Measurements from ENCODE around the gene RNF208. TPM values are rescaled to one million over a fixed set of nuclear protein-coding genes. Genes with fewer than 3 reads are reported as not detected.

Gene RNF208
- total and polyA plus RNA-seq, 4 donors, result 0.28 to 7.1 (median 2.6) TPM

DNA sequence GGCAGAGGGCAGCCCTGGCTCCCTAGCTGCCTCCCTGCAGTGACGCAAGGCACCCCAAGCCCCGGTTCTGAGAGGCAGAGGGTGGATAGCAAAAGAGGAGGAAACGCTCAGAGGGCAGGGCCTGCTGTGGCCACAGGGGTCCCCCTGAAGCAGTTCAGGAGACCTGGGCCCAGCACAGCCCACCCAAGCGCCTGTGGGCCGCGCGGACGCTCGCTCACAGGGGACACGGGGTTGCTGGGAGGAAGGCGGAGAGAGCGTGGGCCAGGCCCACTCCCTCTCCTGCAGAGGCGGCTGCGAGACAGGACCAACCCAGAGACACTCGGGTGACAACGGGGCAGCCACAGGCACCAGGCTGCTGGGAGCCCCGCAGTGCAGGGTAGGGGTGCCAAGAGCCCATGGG is 42.3 kb downstream of the RNF208 start:
- WGBS, result 97% methylated on average over 17 of the region's 17 CpGs
- no peak for DNase-seq (ENCODE audit: low spot score)
- no peak overlapping the region for H3K4me3 ChIP-seq (ENCODE audit: low read depth in 1 of 3, low read length in 3 of 3)
- peaks cover 15 to 59% (median 27%) of the 10 kb centered on the region in 4 donors for H3K36me3 ChIP-seq (ENCODE audit: control insufficient read depth in 4 of 4, insufficient read depth in 3 of 4, low read depth in 1 of 4, low read length in 3 of 4)
- no peaks in the 10 kb centered on the region for H3K9me3 ChIP-seq (ENCODE audit: control insufficient read depth in 4 of 4, low read length in 3 of 4)
- no peaks in the 10 kb centered on the region for H3K4me1 ChIP-seq (ENCODE audit: control insufficient read depth in 4 of 4, insufficient read depth in 4 of 4, low read length in 3 of 4)
- H3K27ac ChIP-seq (ENCODE audit: low read depth in 1 of 2, low read length in 2 of 2), result no peak overlapping the region
- H3K9ac ChIP-seq (ENCODE audit: low read depth in 1 of 2, low read length in 2 of 2), result no peak overlapping the region
- no peaks in the 10 kb centered on the region for H3K27me3 ChIP-seq (ENCODE audit: control insufficient read depth in 4 of 4, insufficient read depth in 4 of 4, low read length in 3 of 4)
- TF ChIP-seq, protein P1, sequence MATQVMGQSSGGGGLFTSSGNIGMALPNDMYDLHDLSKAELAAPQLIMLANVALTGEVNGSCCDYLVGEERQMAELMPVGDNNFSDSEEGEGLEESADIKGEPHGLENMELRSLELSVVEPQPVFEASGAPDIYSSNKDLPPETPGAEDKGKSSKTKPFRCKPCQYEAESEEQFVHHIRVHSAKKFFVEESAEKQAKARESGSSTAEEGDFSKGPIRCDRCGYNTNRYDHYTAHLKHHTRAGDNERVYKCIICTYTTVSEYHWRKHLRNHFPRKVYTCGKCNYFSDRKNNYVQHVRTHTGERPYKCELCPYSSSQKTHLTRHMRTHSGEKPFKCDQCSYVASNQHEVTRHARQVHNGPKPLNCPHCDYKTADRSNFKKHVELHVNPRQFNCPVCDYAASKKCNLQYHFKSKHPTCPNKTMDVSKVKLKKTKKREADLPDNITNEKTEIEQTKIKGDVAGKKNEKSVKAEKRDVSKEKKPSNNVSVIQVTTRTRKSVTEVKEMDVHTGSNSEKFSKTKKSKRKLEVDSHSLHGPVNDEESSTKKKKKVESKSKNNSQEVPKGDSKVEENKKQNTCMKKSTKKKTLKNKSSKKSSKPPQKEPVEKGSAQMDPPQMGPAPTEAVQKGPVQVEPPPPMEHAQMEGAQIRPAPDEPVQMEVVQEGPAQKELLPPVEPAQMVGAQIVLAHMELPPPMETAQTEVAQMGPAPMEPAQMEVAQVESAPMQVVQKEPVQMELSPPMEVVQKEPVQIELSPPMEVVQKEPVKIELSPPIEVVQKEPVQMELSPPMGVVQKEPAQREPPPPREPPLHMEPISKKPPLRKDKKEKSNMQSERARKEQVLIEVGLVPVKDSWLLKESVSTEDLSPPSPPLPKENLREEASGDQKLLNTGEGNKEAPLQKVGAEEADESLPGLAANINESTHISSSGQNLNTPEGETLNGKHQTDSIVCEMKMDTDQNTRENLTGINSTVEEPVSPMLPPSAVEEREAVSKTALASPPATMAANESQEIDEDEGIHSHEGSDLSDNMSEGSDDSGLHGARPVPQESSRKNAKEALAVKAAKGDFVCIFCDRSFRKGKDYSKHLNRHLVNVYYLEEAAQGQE (IDR thresholded peaks at IDR 0.05), result no peak
- TF ChIP-seq SP1 (IDR thresholded peaks at IDR 0.05) (no peak), JUND (IDR thresholded peaks at IDR 0.05) (no peak)
- TF ChIP-seq, protein P2, sequence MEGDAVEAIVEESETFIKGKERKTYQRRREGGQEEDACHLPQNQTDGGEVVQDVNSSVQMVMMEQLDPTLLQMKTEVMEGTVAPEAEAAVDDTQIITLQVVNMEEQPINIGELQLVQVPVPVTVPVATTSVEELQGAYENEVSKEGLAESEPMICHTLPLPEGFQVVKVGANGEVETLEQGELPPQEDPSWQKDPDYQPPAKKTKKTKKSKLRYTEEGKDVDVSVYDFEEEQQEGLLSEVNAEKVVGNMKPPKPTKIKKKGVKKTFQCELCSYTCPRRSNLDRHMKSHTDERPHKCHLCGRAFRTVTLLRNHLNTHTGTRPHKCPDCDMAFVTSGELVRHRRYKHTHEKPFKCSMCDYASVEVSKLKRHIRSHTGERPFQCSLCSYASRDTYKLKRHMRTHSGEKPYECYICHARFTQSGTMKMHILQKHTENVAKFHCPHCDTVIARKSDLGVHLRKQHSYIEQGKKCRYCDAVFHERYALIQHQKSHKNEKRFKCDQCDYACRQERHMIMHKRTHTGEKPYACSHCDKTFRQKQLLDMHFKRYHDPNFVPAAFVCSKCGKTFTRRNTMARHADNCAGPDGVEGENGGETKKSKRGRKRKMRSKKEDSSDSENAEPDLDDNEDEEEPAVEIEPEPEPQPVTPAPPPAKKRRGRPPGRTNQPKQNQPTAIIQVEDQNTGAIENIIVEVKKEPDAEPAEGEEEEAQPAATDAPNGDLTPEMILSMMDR (IDR thresholded peaks at IDR 0.05; ENCODE audit: low read depth, low read length, missing input control), result no peak
- TF ChIP-seq, protein P3, sequence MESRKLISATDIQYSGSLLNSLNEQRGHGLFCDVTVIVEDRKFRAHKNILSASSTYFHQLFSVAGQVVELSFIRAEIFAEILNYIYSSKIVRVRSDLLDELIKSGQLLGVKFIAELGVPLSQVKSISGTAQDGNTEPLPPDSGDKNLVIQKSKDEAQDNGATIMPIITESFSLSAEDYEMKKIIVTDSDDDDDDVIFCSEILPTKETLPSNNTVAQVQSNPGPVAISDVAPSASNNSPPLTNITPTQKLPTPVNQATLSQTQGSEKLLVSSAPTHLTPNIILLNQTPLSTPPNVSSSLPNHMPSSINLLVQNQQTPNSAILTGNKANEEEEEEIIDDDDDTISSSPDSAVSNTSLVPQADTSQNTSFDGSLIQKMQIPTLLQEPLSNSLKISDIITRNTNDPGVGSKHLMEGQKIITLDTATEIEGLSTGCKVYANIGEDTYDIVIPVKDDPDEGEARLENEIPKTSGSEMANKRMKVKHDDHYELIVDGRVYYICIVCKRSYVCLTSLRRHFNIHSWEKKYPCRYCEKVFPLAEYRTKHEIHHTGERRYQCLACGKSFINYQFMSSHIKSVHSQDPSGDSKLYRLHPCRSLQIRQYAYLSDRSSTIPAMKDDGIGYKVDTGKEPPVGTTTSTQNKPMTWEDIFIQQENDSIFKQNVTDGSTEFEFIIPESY (IDR thresholded peaks at IDR 0.05), result no peak

DNA sequence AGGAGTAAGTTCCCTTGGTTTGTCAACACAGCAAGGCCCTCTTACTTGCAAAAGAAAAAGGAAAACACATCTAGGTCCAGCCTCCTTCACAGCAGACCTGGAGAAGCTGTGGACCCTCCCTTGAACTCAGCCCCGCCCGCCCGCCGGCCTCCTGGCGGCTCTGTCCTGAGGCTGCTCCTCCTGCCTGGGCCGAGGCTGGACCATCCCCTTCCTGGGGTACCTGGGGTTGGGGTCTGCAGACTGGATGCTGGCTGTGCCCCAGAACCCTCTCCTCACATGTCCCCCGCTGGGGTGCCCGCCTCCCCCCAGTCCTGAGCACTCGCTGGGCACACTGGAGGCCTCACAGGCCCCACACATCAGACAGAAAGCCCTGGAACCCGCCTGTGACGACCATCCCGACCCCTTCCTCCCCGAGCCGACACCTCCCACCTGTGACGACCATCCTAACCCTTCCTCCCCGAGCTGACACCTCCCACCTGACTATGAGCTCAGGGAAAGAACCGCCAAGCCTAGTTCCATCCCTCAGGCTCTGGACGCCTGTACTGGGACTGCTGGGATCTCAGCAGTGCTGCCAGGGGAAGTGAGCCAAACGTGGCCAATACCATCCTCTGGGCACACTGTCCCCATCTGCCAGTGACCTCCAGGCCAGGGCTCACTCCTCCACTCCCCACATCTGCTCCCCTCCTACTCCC is 43.0 kb downstream of the RNF208 start:
- no peak for DNase-seq (ENCODE audit: low spot score)
- Histone ChIP-seq H3K9me3 (ENCODE audit: control insufficient read depth in 4 of 4, low read length in 3 of 4) (no peaks in the 10 kb centered on the region), H3K27me3 (ENCODE audit: control insufficient read depth in 4 of 4, insufficient read depth in 4 of 4, low read length in 3 of 4) (no peaks in the 10 kb centered on the region), H3K4me3 (ENCODE audit: low read depth in 1 of 3, low read length in 3 of 3) (no peak overlapping the region), H3K4me1 (ENCODE audit: control insufficient read depth in 4 of 4, insufficient read depth in 4 of 4, low read length in 3 of 4) (no peaks in the 10 kb centered on the region), H3K27ac (ENCODE audit: low read depth in 1 of 2, low read length in 2 of 2) (no peak overlapping the region), H3K9ac (ENCODE audit: low read depth in 1 of 2, low read length in 2 of 2) (no peak overlapping the region), H3K36me3 (ENCODE audit: control insufficient read depth in 4 of 4, insufficient read depth in 3 of 4, low read depth in 1 of 4, low read length in 3 of 4) (peaks cover 15 to 53% (median 25%) of the 10 kb centered on the region in 4 donors)
- 91% methylated on average over 19 of the region's 19 CpGs for WGBS
- TF ChIP-seq, protein P2 (IDR thresholded peaks at IDR 0.05; ENCODE audit: low read depth, low read length, missing input control), result no peak
- no peak for TF ChIP-seq EGR1 (IDR thresholded peaks at IDR 0.05; ENCODE audit: low read depth in 2 of 2)
- no peak for TF ChIP-seq HNF4G (IDR thresholded peaks at IDR 0.05)
- TF ChIP-seq NR2F2 (IDR thresholded peaks at IDR 0.05), result no peak
- TF ChIP-seq, protein P1 (IDR thresholded peaks at IDR 0.05), result no peak
